HEK293 (cell line): Measurements from ENCODE around the gene NSG1.

ENCODE experiments used
- CTCF ChIA-PET: fragments of 350-600 bp; formaldehyde crosslinking; extraction: SDS; loops from one replicate; lab custom pipeline; 2021; ENCODE audit warnings: antibody characterized with exemption; lab: Yijun Ruan, JAX
- POLR2A ChIA-PET: fragments of 300-600 bp; formaldehyde crosslinking; extraction: SDS; loops from one replicate; lab custom pipeline; 2020; ENCODE audit warnings: antibody characterized with exemption, inconsistent platforms; lab: Yijun Ruan, JAX
- H3K27ac ChIP-seq: fragments of 200-500 bp; sonication (Bioruptor generic); 2 replicates; pipeline ENCODE4 v1.5.1; 2014; ENCODE audit warnings: low read depth, low read length, control low read depth, inconsistent platforms; ENCODE audit errors: extremely low read depth
- H3K36me3 ChIP-seq, 2 experiments: fragments of 200-500 bp in 1 of 2; sonication (Bioruptor generic) in 1 of 2; 1 replicate in 1 of 2; 2 replicates in 1 of 2; pipeline ENCODE4 v1.5.1; 2014 to 2017; ENCODE audit warnings: inconsistent platforms in 2 of 2, low read length in 2 of 2; ENCODE audit not compliant: control insufficient read depth in 2 of 2, insufficient read depth in 1 of 2
- H3K4me1 ChIP-seq: fragments of 200-500 bp; sonication (Bioruptor generic); 2 replicates; pipeline ENCODE4 v1.5.1; 2014; ENCODE audit warnings: mild to moderate bottlenecking, low read length, inconsistent platforms; ENCODE audit not compliant: control insufficient read depth, insufficient read depth
- H3K4me3 ChIP-seq: 2 replicates; pipeline ENCODE4 v1.5.1; 2011; ENCODE audit warnings: low read depth, mild to moderate bottlenecking, control low read depth, low read length, moderate library complexity
- H3K9me3 ChIP-seq: fragments of 200-500 bp; sonication (Bioruptor generic); 2 replicates; pipeline ENCODE4 v1.5.1; 2014; ENCODE audit warnings: low read depth, low read length, inconsistent platforms; ENCODE audit not compliant: control insufficient read depth, insufficient read depth
- PBX3 ChIP-seq: sonication (generic); formaldehyde crosslinking; IDR thresholded peaks from 2 replicates; pipeline ENCODE4 v1.8.1; 2022; ENCODE audit warnings: mild to moderate bottlenecking, moderate library complexity, missing genetic modification reagents
- ZBTB48 ChIP-seq: fragments of 450-650 bp; formaldehyde crosslinking; IDR thresholded peaks from 2 replicates; pipeline ENCODE4 v1.5.1; 2016; ENCODE audit warnings: missing biosample characterization, missing genetic modification characterization
- ZNF184 ChIP-seq: fragments of 450-650 bp; IDR thresholded peaks from 2 replicates; pipeline ENCODE4 v1.5.1; 2018; ENCODE audit warnings: missing biosample characterization, mild to moderate bottlenecking, missing genetic modification characterization
- ZNF311 ChIP-seq: fragments of 450-650 bp; formaldehyde crosslinking; IDR thresholded peaks from 2 replicates; pipeline ENCODE4 v1.5.1; 2017; ENCODE audit warnings: missing biosample characterization, missing genetic modification characterization, borderline replicate concordance
- ZNF366 ChIP-seq: fragments of 450-650 bp; formaldehyde crosslinking; conservative IDR thresholded peaks from 2 replicates; pipeline ENCODE4 v1.5.1; 2016; ENCODE audit warnings: missing biosample characterization, missing genetic modification characterization
- ZNF549 ChIP-seq: fragments of 450-650 bp; IDR thresholded peaks from 2 replicates; pipeline ENCODE4 v1.5.1; 2018; ENCODE audit warnings: missing biosample characterization, missing genetic modification characterization, mild to moderate bottlenecking, inconsistent platforms, moderate library complexity
- ZNF558 ChIP-seq: fragments of 450-650 bp; formaldehyde crosslinking; IDR thresholded peaks from 2 replicates; pipeline ENCODE4 v1.5.1; 2016; ENCODE audit warnings: missing biosample characterization, missing genetic modification characterization
- TF ChIP-seq, protein P1 (sequence below): fragments of 450-650 bp; formaldehyde crosslinking; IDR thresholded peaks from 2 replicates; pipeline ENCODE4 v1.5.1; 2016; ENCODE audit warnings: missing biosample characterization, missing genetic modification characterization
- TF ChIP-seq, protein P2 (sequence below): fragments of 450-650 bp; formaldehyde crosslinking; IDR thresholded peaks from 2 replicates; pipeline ENCODE4 v1.5.1; 2017; ENCODE audit warnings: missing biosample characterization, missing genetic modification characterization
- TF ChIP-seq, protein P3 (sequence below): fragments of 450-650 bp; formaldehyde crosslinking; IDR thresholded peaks from 2 replicates; pipeline ENCODE4 v1.5.1; 2016; ENCODE audit warnings: missing biosample characterization, missing genetic modification characterization
- TF ChIP-seq, protein P4 (sequence below): fragments of 450-650 bp; formaldehyde crosslinking; IDR thresholded peaks from 2 replicates; pipeline ENCODE4 v1.5.1; 2016; ENCODE audit warnings: missing biosample characterization, missing genetic modification characterization

The NSG1 gene

DNA sequence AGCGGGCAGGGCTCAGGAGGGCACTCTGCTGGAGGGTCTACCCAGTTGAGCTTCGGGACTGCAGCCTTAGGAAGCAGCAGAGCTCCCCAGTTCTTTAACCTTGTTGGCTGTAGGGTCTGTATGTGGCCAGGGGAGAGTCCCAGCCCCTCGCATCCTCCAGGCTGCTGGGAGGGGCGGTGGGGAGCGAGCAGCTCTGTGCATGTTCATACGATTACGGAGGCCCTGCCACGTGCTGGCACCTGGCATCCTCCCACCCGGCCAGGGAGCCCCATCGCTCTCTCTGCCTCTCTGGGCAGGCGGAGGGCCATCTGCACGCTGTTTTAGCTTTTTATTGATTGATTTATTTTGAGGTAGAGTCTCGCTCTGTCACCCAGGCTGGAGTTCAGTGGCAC is 21.2 kb downstream of the NSG1 start:
- H3K36me3 ChIP-seq = no peaks in the 10 kb centered on the region
- no peaks in the 10 kb centered on the region for H3K4me1 ChIP-seq
- no peak for TF ChIP-seq ZNF549
- no peak for TF ChIP-seq ZBTB48 (tag by site-specific recombination)
- no peak for TF ChIP-seq ZNF311 (tag by site-specific recombination)
- TF ChIP-seq, protein P1, sequence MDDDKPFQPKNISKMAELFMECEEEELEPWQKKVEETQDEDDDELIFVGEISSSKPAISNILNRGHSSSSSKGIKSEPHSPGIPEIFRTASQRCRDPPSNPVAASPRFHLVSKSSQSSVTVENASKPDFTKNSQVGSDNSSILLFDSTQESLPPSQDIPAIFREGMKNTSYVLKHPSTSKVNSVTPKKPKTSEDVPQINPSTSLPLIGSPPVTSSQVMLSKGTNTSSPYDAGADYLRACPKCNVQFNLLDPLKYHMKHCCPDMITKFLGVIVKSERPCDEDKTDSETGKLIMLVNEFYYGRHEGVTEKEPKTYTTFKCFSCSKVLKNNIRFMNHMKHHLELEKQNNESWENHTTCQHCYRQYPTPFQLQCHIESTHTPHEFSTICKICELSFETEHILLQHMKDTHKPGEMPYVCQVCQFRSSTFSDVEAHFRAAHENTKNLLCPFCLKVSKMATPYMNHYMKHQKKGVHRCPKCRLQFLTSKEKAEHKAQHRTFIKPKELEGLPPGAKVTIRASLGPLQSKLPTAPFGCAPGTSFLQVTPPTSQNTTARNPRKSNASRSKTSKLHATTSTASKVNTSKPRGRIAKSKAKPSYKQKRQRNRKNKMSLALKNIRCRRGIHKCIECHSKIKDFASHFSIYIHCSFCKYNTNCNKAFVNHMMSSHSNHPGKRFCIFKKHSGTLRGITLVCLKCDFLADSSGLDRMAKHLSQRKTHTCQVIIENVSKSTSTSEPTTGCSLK = no peak
- TF ChIP-seq PBX3 (CRISPR knock-in tag) = no peak
- TF ChIP-seq, protein P2, sequence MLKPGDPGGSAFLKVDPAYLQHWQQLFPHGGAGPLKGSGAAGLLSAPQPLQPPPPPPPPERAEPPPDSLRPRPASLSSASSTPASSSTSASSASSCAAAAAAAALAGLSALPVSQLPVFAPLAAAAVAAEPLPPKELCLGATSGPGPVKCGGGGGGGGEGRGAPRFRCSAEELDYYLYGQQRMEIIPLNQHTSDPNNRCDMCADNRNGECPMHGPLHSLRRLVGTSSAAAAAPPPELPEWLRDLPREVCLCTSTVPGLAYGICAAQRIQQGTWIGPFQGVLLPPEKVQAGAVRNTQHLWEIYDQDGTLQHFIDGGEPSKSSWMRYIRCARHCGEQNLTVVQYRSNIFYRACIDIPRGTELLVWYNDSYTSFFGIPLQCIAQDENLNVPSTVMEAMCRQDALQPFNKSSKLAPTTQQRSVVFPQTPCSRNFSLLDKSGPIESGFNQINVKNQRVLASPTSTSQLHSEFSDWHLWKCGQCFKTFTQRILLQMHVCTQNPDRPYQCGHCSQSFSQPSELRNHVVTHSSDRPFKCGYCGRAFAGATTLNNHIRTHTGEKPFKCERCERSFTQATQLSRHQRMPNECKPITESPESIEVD = no peak
- TF ChIP-seq ZNF366 = no peak
- no peak for TF ChIP-seq ZNF558 (tag by site-specific recombination)
- TF ChIP-seq, all 188 proteins: peak for 0
- CTCF ChIA-PET = interaction anchor here (1.5 kb wide), 1 partner anchor 23 kb away, joined by 4 read pairs; no protein-coding TSS in a partner anchor
- POLR2A ChIA-PET = no interaction called here
- no peaks in the 10 kb centered on the region for H3K9me3 ChIP-seq
- H3K4me3 ChIP-seq = no peak overlapping the region
- no peak overlapping the region for H3K27ac ChIP-seq

GRCh38 chr4:4408576-4409335 is 21.9 kb downstream of the NSG1 start:
- no peaks in the 10 kb centered on the region for H3K4me1 ChIP-seq
- ChIA-PET POLR2A (no interaction called here), CTCF (interaction anchor here (1.5 kb wide), 1 partner anchor 23 kb away, joined by 4 read pairs; no protein-coding TSS in a partner anchor)
- H3K9me3 ChIP-seq = no peaks in the 10 kb centered on the region
- TF ChIP-seq, protein P3, sequence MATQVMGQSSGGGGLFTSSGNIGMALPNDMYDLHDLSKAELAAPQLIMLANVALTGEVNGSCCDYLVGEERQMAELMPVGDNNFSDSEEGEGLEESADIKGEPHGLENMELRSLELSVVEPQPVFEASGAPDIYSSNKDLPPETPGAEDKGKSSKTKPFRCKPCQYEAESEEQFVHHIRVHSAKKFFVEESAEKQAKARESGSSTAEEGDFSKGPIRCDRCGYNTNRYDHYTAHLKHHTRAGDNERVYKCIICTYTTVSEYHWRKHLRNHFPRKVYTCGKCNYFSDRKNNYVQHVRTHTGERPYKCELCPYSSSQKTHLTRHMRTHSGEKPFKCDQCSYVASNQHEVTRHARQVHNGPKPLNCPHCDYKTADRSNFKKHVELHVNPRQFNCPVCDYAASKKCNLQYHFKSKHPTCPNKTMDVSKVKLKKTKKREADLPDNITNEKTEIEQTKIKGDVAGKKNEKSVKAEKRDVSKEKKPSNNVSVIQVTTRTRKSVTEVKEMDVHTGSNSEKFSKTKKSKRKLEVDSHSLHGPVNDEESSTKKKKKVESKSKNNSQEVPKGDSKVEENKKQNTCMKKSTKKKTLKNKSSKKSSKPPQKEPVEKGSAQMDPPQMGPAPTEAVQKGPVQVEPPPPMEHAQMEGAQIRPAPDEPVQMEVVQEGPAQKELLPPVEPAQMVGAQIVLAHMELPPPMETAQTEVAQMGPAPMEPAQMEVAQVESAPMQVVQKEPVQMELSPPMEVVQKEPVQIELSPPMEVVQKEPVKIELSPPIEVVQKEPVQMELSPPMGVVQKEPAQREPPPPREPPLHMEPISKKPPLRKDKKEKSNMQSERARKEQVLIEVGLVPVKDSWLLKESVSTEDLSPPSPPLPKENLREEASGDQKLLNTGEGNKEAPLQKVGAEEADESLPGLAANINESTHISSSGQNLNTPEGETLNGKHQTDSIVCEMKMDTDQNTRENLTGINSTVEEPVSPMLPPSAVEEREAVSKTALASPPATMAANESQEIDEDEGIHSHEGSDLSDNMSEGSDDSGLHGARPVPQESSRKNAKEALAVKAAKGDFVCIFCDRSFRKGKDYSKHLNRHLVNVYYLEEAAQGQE (tag by site-specific recombination) = no peak
- TF ChIP-seq, protein P4, sequence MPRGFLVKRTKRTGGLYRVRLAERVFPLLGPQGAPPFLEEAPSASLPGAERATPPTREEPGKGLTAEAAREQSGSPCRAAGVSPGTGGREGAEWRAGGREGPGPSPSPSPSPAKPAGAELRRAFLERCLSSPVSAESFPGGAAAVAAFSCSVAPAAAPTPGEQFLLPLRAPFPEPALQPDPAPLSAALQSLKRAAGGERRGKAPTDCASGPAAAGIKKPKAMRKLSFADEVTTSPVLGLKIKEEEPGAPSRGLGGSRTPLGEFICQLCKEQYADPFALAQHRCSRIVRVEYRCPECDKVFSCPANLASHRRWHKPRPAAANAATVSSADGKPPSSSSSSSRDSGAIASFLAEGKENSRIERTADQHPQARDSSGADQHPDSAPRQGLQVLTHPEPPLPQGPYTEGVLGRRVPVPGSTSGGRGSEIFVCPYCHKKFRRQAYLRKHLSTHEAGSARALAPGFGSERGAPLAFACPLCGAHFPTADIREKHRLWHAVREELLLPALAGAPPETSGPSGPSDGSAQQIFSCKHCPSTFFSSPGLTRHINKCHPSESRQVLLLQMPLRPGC (tag by site-specific recombination) = no peak
- TF ChIP-seq ZNF184 = no peak
- no peak overlapping the region for H3K4me3 ChIP-seq
- H3K27ac ChIP-seq = no peak overlapping the region
- H3K36me3 ChIP-seq = no peaks in the 10 kb centered on the region
